Natural killer cell (primary cell): Measurements from ENCODE around the gene TLR6. TPM values are rescaled to one million over a fixed set of nuclear protein-coding genes. Genes with fewer than 3 reads are reported as not detected.
A peak's percentile ranks its signal among the peaks of the same experiment; 100 is the strongest.

Experiments used
- ATAC-seq, 3 donors: fragments of 150-1000 bp in 2 of 3; fragments of 200-7000 bp in 1 of 3; cut with Tn5 transposase; 1 replicate in 1 of 3; 2 replicates in 2 of 3; pipeline ENCODE4 v1.10.0; 2021; ENCODE audit warnings: mild to moderate bottlenecking in 2 of 3, moderate library complexity in 2 of 3
- DNase-seq, 2 donors: peaks; one replicate each; pipeline versions ENCODE4 v3.0.0 to v3.0.0-alpha.2; 2013 to 2021; ENCODE audit warnings: mixed read lengths in 1 of 2
- H3K27ac ChIP-seq: one replicate; pipeline ENCODE4 v1.5.1; 2013; ENCODE audit warnings: mild to moderate bottlenecking, low read length
- H3K27me3 ChIP-seq: one replicate; pipeline ENCODE4 v1.6.1; 2013; ENCODE audit warnings: low read length; ENCODE audit not compliant: control insufficient read depth, insufficient read depth
- H3K36me3 ChIP-seq: one replicate; pipeline ENCODE4 v1.6.1; 2013; ENCODE audit warnings: low read length; ENCODE audit not compliant: control insufficient read depth, insufficient read depth
- H3K4me1 ChIP-seq: one replicate; pipeline ENCODE4 v1.6.1; 2013; ENCODE audit warnings: low read length; ENCODE audit not compliant: control insufficient read depth, insufficient read depth
- H3K4me3 ChIP-seq: one replicate; pipeline ENCODE4 v1.5.1; 2013; ENCODE audit warnings: low read length
- H3K9me3 ChIP-seq: one replicate; pipeline ENCODE4 v1.6.1; 2013; ENCODE audit warnings: low read length; ENCODE audit not compliant: control insufficient read depth, insufficient read depth
- H3K27ac Mint-ChIP-seq, 2 donors: one replicate each; pipeline ENCODE4 v1.8.0; 2022; ENCODE audit warnings: mild to moderate bottlenecking in 2 of 2, mixed read lengths in 2 of 2, moderate library complexity in 1 of 2
- H3K27me3 Mint-ChIP-seq, 2 donors: one replicate each; pipeline ENCODE4 v1.8.0; 2022; ENCODE audit warnings: low read depth in 2 of 2, mixed read lengths in 2 of 2
- H3K36me3 Mint-ChIP-seq: one replicate; pipeline ENCODE4 v1.8.0; 2022; ENCODE audit warnings: mixed read lengths
- H3K4me1 Mint-ChIP-seq, 2 donors: one replicate each; pipeline ENCODE4 v1.8.0; 2022; ENCODE audit warnings: mixed read lengths in 2 of 2
- H3K4me3 Mint-ChIP-seq: one replicate; pipeline ENCODE4 v1.8.0; 2022; ENCODE audit warnings: mild to moderate bottlenecking, moderate library complexity, mixed read lengths
- H3K9me3 Mint-ChIP-seq, 2 donors: one replicate each; pipeline ENCODE4 v1.8.0; 2022; ENCODE audit warnings: mixed read lengths in 2 of 2
- WGBS: methylation state at CpG from one replicate; pipeline ENCODE4 v1.1.7; 2013; ENCODE audit warnings: missing lambda C conversion rate; ENCODE audit not compliant: insufficient coverage; 5-methylcytosine and 5-hydroxymethylcytosine counted together
- intact Hi-C: fragments of 100-400 bp; cut with micrococcal nuclease; formaldehyde crosslinking; loops from one replicate; pipeline ENCODE4 v1.14.2; 2022
- total RNA-seq, 4 donors: library from RNA; stranded (reverse); fragments of 120-200 nt in 1 of 4; gene quantifications; one replicate each; pipeline versions ENCODE4 v1.2.3 to v1.2.4, GENCODE V29; 2013 to 2022
- TF ChIP-seq, protein P1 (sequence below): fragments of 200-600 bp; IDR thresholded peaks from one replicate; pipeline ENCODE4 v1.8.0; 2022; ENCODE audit warnings: antibody characterized with exemption

Gene TLR6
- total RNA-seq, 3 donors from 2014 or later (not counting 1 experiment from before 2014, with no cell fraction given), result 6.3 to 9.8 (median 6.8) TPM

DNA sequence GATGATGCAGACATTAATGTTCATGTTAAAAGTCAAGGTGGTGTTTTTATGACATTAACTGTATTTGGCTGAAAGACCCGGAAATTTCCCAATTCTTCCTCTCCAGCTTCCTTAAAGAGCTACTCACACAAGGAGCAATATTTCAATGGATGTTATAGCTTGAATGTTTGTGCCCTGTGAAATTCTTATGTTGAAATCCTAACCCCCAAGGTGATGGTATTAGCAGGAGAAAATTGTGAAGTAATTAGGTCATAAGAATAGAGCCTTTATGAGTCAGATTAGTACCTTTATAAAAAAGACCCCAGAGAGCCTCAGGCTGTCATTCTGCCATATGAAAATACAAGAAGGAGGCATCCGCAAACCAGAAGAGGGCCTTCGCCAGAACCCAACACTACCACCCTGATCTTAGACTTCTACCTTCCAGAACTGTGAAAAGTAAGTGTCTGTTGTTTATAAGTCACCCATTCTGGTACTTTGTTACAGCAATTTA is 55.6 kb downstream of the TLR6 start:
- H3K36me3 Mint-ChIP-seq, result peaks cover 72% of the 10 kb centered on the region
- H3K27me3 Mint-ChIP-seq, result no peaks in the 10 kb centered on the region
- peaks cover 40 to 50% of the 10 kb centered on the region in 2 donors for H3K4me1 Mint-ChIP-seq
- peaks cover 11% of the 10 kb centered on the region in 2 donors for H3K9me3 Mint-ChIP-seq
- no peak overlapping the region for H3K27ac Mint-ChIP-seq
- Histone ChIP-seq H3K27ac (no peak overlapping the region), H3K9me3 (peaks cover 46% of the 10 kb centered on the region), H3K4me1 (peaks cover 30% of the 10 kb centered on the region), H3K27me3 (no peaks in the 10 kb centered on the region), H3K4me3 (no peak overlapping the region), H3K36me3 (peaks cover 56% of the 10 kb centered on the region)
- TF ChIP-seq, protein P1, sequence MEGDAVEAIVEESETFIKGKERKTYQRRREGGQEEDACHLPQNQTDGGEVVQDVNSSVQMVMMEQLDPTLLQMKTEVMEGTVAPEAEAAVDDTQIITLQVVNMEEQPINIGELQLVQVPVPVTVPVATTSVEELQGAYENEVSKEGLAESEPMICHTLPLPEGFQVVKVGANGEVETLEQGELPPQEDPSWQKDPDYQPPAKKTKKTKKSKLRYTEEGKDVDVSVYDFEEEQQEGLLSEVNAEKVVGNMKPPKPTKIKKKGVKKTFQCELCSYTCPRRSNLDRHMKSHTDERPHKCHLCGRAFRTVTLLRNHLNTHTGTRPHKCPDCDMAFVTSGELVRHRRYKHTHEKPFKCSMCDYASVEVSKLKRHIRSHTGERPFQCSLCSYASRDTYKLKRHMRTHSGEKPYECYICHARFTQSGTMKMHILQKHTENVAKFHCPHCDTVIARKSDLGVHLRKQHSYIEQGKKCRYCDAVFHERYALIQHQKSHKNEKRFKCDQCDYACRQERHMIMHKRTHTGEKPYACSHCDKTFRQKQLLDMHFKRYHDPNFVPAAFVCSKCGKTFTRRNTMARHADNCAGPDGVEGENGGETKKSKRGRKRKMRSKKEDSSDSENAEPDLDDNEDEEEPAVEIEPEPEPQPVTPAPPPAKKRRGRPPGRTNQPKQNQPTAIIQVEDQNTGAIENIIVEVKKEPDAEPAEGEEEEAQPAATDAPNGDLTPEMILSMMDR, result no peak
- H3K4me3 Mint-ChIP-seq, result no peak overlapping the region
- WGBS, result no CpG with 5 or more reads among the region's 3 CpGs
- intact Hi-C loops, result loop anchor here (5.0 to 10.0 kb wide), 2 partner anchors 56 to 116 kb away; partner anchors contain the start of gene TLR6
- DNase-seq, result no peak
- no peak for ATAC-seq

DNA sequence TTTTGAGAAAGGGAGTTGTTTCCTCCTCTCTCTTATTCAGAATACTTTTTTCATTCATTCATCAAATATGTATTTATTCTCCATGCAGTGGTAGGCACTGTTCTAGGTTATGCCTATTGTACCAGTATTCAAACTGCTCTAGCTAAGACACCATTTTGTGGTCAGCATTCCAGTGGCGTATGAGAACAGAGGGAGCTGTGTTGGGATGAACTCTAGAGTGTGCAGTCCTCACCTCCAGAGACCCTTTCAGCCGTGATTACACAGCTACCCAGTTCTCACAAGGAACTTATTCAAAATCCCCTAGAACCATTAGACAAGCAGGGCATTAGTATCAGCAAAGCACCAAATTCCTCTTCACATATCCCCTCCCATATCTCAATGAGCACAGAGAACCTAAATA is 56.3 kb downstream of the TLR6 start:
- H3K4me1 Mint-ChIP-seq, result peaks cover 33 to 44% of the 10 kb centered on the region in 2 donors
- intact Hi-C loops, result loop anchor here (5.0 to 10.0 kb wide), 2 partner anchors 57 to 116 kb away; partner anchors contain the start of gene TLR6
- Histone ChIP-seq H3K27me3 (no peaks in the 10 kb centered on the region), H3K4me3 (no peak overlapping the region), H3K4me1 (peaks cover 23% of the 10 kb centered on the region), H3K27ac (no peak overlapping the region), H3K36me3 (peaks cover 56% of the 10 kb centered on the region), H3K9me3 (peaks cover 51% of the 10 kb centered on the region)
- ATAC-seq (no peak), DNase-seq (no peak)
- WGBS, result 100% methylated on average over 2 of the region's 2 CpGs
- H3K27me3 Mint-ChIP-seq, result no peaks in the 10 kb centered on the region
- no peak overlapping the region for H3K27ac Mint-ChIP-seq
- TF ChIP-seq, protein P1, result no peak
- no peak overlapping the region for H3K4me3 Mint-ChIP-seq
- H3K36me3 Mint-ChIP-seq, result peaks cover 72% of the 10 kb centered on the region
- H3K9me3 Mint-ChIP-seq, result peaks cover 11% of the 10 kb centered on the region in 2 donors

DNA sequence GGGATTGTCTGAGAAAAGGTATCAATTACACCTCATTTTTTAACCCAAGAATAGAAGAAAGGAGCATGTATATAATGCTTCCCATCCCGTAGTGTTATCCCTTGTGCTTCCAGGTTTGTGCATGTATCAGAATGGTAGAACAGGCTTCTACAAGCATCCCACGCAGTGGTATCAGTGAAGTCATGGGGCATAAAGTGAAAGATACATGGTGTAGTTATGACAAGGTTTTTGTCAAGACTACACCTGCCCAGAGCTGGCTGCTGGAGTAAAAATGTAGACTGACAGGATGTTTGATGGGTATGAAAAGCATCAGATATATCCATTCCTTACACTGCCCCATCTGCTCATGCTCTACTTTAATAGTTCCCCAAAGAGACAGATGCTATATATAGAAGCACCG is 61.5 kb downstream of the TLR6 start:
- H3K4me1 ChIP-seq, result no peaks in the 10 kb centered on the region
- H3K27ac ChIP-seq, result no peak overlapping the region
- intact Hi-C loops, result no loop called here
- H3K36me3 ChIP-seq, result peaks cover 28% of the 10 kb centered on the region
- Mint-ChIP-seq H3K4me3 (no peak overlapping the region), H3K9me3 (peaks cover 15 to 21% of the 10 kb centered on the region in 2 donors), H3K27ac (no peak overlapping the region), H3K27me3 (no peaks in the 10 kb centered on the region), H3K4me1 (peaks cover 0 to 4% of the 10 kb centered on the region in 2 donors), H3K36me3 (peaks cover 72% of the 10 kb centered on the region)
- TF ChIP-seq, protein P1, result no peak
- no peaks in the 10 kb centered on the region for H3K27me3 ChIP-seq
- DNase-seq (no peak), ATAC-seq (no peak)
- WGBS, result 89% methylated on average over 3 of the region's 3 CpGs
- peaks cover 33% of the 10 kb centered on the region for H3K9me3 ChIP-seq
- H3K4me3 ChIP-seq, result no peak overlapping the region

DNA sequence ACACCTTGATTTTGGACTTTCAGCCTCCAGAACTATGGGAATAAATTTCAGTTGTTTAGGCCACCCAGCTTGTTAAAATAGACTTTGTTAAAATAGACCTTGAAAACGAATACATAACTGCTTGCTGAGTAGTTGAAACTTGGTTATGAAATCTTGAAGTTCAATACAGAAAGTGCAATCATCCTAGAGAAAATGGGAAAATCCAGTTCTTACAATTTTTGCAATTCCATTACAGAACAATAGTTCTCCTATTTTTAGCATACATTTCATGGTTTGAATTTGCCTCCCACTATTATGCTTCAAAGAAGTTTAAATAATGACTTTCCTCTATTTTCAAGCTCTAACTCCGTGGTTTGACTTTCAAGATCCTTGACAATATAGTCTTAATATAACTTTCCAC is 62.6 kb downstream of the TLR6 start:
- H3K4me1 Mint-ChIP-seq, result no peaks in the 10 kb centered on the region
- H3K4me1 ChIP-seq, result no peaks in the 10 kb centered on the region

More for the DNA sequence above, 62.6 kb downstream of the TLR6 start:
- Mint-ChIP-seq H3K9me3 (peaks cover 12 to 17% of the 10 kb centered on the region in 2 donors), H3K27me3 (no peaks in the 10 kb centered on the region), H3K36me3 (peaks cover 66% of the 10 kb centered on the region), H3K4me3 (no peak overlapping the region), H3K27ac (peak overlapping the region in 1 of 2 donors; percentile 19)
- ATAC-seq, result no peak
- Histone ChIP-seq H3K27me3 (no peaks in the 10 kb centered on the region), H3K9me3 (peaks cover 29% of the 10 kb centered on the region), H3K27ac (no peak overlapping the region), H3K4me3 (no peak overlapping the region), H3K36me3 (peaks cover 18% of the 10 kb centered on the region)
- intact Hi-C loops, result no loop called here
- WGBS, result 96% methylated on average over 2 of the region's 2 CpGs
- DNase-seq, result no peak
- TF ChIP-seq, protein P1, result no peak
